LoVo (cell line): Measurements from ENCODE around the gene ZSWIM8.

Experiments used
- DNase-seq: peaks from one replicate; pipeline ENCODE4 v3.0.0-alpha.2; 2016; ENCODE audit warnings: low spot score

Gene ZSWIM8

GRCh38 chr10:73798087-73798486 lies 12.7 kb downstream of the ZSWIM8 start:
- DNase-seq: no peak

DNA sequence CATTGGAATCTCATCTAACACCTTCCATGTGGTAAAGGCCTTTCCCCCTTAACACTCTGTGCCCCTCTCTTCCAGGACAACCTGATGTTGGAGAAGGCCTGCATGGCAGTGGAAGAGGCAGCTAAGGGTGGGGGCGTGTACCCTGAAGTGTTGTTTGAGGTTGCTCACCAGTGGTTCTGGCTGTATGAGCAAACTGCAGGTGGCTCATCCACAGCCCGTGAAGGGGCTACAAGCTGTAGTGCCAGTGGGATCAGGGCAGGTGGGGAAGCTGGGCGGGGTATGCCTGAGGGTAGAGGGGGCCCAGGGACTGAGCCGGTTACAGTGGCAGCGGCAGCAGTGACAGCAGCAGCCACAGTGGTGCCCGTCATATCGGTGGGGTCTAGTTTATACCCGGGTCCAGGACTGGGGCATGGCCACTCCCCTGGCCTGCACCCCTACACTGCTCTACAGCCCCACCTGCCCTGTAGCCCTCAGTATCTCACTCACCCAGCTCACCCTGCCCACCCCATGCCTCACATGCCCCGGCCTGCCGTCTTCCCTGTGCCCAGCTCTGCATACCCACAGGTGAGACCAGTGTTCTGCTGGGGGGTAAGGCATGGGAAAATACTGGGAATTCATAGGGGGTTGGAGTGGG lies 13.6 kb downstream of the ZSWIM8 start:
- DNase-seq: no peak

- no peak for DNase-seq
Measured at GRCh38 chr10:73799899-73800559, 14.6 kb downstream of the ZSWIM8 start.

- no peak for DNase-seq
Measured at GRCh38 chr10:73800560-73801252, 15.3 kb downstream of the ZSWIM8 start.

- no peak for DNase-seq
Measured at GRCh38 chr10:73801253-73801590, 15.8 kb downstream of the ZSWIM8 start.

DNA sequence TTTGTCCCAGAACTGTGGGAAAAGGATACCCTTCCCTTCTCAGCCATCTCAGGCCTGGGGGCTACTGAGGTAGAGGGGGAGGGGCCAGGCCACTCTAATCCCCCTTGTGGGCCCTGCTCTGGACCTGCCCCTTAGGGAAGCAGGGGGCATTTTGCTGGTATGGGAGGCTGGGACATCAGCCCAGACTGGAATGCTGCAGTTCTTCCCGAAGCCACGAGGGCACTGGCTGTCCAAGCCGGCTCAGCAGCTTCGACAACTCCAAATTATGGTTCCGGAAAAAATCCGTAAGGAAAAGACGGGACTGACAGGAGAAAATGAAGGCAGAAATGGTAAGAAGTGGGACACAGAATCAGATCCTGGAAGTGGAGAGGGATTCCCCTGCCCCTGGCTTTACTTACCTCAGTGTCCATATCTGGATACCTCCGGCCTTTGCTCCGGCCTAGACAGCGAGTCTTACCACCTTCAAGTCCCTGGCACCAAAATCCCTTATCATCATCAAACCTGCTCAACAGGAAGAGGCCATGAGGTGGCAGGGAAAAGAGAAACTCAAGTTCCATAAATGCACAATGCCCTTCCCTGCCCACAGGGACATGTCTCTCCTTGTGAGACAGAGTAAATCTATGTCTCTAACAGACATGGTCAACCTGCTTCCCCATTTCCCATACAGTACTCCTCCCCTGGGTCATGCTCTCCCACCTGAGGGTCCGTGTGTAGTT lies 17.0 kb downstream of the ZSWIM8 start:
- no peak for DNase-seq

GRCh38 chr10:73803680-73804286 lies 18.4 kb downstream of the ZSWIM8 start:
- no peak for DNase-seq

- no peak for DNase-seq
Measured at GRCh38 chr10:73806176-73806950, 21.0 kb downstream of the ZSWIM8 start.

GRCh38 chr10:73807471-73807870 lies 22.1 kb downstream of the ZSWIM8 start:
- no peak for DNase-seq

GRCh38 chr10:73808021-73808815 lies 22.8 kb downstream of the ZSWIM8 start:
- no peak for DNase-seq

GRCh38 chr10:73809061-73809818 lies 23.8 kb downstream of the ZSWIM8 start:
- no peak for DNase-seq

GRCh38 chr10:73810358-73810734 lies 24.9 kb downstream of the ZSWIM8 start:
- no peak for DNase-seq

DNA sequence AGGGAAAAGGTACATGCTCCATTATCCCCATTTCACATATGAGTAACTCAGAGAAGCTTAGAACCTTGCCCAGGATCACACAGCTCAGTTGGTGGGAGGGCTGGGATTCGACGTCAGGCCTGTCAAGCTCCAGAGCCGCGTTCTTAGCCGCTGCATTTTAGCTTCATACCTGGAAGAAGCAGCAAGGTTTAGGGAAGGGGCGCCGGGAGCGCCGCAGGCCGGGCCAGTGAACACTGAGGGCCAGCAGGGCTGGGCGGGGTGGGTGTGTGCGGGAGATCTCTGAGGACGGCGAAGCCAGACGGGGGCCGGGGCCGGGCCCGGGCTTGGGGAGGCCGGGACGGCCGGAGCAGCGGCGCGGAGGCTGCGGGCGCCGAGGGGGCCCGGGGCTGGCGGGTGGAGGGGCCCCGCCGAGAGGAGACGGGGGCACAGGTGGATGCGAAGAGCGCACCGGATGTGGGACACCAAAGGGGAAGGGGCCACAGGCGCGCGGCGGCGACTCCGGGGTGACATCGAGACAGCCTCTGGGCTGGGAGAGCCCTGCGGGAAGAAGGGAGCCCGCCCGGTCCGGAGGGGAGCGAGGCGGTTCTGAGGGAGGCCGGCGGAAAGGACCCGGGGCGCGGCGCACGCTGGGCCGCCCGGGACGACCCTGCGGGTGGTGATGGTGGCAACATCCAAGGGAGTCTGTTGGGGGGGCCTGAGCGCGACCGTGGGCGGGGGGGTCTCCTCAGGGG lies 25.5 kb downstream of the ZSWIM8 start:
- no peak for DNase-seq

DNA sequence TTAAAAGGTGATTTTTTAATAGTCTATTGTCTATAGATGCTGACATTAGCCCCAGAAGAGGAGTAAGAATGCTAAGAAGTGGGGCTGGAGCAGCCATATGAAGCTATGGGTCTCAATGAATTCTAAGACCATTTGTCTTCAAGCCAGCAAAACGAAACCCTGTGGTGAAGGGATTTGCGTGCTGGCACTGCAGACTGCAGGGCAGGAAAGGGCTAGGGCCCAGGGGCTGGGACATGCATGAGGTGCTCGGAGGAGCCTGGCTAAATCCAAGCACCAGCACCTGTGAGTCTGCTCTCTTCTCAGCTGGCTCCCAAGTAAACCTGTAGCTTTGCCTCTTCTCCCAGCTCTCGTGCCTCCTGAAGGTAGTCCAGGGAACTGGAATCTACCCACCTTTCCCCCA lies 27.3 kb downstream of the ZSWIM8 start:
- no peak for DNase-seq

GRCh38 chr10:73813333-73813732 lies 27.9 kb downstream of the ZSWIM8 start:
- DNase-seq: no peak

DNA sequence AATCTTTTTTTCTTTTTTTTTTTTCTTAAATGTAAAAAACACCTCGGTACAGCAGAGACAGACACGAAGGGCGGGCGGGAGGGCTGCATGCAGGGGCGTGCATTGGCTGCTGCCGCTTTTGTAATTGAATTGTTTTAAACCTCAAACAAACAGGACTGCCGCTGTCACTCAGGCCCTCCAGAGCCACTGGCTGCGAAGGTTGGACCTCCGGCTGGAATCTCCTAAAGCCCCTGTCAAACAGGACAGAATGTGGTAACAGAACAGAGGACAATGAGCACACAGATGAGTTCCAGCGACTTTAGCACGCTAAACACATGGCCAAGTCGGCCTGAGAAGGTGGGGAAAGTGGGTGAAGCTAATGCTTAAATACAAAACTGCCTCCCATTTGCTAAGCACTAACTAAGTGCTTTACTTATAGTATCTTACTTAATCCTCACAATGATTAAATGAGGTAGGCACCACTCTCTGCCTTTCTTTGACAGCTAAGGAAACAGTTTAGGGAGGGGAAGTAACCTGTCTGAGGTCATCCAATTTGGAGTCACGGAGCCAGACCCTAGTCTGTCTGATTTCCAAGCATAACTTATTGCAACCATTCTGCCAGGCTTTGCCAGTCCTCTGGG lies 29.0 kb downstream of the ZSWIM8 start:
- DNase-seq: no peak

DNA sequence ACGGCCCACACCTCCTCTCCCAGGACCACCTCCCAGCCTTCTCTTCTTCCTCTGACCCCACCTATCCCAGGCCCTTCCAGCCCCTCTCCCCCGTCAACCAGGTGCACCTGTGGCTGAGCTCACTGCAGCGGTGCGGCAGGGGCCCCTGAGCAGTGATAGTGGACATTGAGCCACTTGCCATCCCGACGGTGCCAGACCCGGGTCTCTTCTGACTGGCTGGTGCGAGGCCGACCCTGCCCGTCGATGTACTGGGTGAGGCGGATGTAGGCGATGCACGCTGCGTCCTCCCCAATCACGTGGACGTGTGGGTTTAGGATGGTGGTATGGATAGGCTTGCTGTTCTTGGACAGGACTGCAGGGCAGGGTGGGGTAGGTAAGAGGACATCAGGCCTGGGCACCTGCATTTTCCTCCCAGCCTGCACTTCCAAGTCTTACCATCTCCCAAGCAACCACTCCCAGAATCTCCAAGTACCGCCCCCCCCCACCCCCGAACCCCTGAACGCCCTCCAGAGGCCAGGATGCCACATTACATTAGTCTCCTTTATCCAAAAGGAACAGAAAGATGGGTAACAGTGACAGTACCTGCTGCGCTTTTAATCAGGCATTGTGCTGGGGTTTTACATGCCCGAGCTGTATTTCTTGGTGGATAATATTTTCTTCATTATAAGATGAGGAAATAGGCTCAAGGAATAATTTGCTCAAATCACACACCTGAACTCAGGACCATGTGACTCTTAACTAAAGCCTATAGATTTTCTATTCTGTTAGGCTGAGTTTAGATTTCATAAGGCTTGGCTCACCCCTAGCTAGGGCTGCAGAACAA lies 29.7 kb downstream of the ZSWIM8 start:
- no peak for DNase-seq

- no peak for DNase-seq
Measured at GRCh38 chr10:73815719-73816030, 30.3 kb downstream of the ZSWIM8 start.
